Measurements from ENCODE around the gene MT1F. TPM values are rescaled to one million over a fixed set of nuclear protein-coding genes. Genes with fewer than 3 reads are reported as not detected.

Gene MT1F
- total RNA-seq, 1 experiment from 2014 or later = 2.6 TPM

DNA sequence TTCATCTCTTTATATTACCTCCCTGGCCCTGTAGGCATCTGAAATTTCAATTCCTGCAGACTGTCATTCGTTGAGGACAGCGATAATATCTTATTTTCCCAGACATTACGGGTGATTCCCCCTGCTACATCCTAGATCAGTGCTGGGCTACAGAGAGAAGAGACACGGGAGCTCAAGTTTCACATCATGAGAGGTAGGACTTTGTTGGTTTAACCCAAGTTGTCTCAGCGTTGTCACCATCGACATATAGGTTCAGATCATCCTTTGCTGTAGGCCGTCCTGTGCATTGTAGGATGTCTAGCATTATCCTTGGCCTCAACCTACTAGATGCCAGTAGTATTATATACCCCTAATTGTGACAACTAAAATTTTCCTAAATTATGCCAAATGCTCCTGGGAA, 43.8 kb downstream of the MT1F start:
- TF ChIP-seq, protein P1, sequence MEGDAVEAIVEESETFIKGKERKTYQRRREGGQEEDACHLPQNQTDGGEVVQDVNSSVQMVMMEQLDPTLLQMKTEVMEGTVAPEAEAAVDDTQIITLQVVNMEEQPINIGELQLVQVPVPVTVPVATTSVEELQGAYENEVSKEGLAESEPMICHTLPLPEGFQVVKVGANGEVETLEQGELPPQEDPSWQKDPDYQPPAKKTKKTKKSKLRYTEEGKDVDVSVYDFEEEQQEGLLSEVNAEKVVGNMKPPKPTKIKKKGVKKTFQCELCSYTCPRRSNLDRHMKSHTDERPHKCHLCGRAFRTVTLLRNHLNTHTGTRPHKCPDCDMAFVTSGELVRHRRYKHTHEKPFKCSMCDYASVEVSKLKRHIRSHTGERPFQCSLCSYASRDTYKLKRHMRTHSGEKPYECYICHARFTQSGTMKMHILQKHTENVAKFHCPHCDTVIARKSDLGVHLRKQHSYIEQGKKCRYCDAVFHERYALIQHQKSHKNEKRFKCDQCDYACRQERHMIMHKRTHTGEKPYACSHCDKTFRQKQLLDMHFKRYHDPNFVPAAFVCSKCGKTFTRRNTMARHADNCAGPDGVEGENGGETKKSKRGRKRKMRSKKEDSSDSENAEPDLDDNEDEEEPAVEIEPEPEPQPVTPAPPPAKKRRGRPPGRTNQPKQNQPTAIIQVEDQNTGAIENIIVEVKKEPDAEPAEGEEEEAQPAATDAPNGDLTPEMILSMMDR (IDR thresholded peaks at IDR 0.05; ENCODE audit: unreplicated experiment) = no peak
- H3K36me3 Mint-ChIP-seq (ENCODE audit: insufficient read depth, unreplicated experiment) = no peaks in the 10 kb centered on the region
- intact Hi-C loops (cut with micrococcal nuclease; ENCODE audit: unreplicated experiment) = no loop called here
- CTCF ChIA-PET = interaction anchor here (0.5 to 3.0 kb wide), 18 partner anchors 10 to 369 kb away, joined by 3 to 71 read pairs (median 6); partner anchors contain the start of gene MT2A
- BruUV-seq (replicated peaks) = no TSS peak
- H3K4me1 Mint-ChIP-seq (ENCODE audit: low read depth, unreplicated experiment) = no peaks in the 10 kb centered on the region
- H3K9me3 Mint-ChIP-seq (ENCODE audit: low read depth, unreplicated experiment) = peaks cover 2% of the 10 kb centered on the region
- no peak for DNase-seq
- no peak overlapping the region for H3K4me3 Mint-ChIP-seq (ENCODE audit: low read depth, unreplicated experiment)
- no peaks in the 10 kb centered on the region for H3K27me3 Mint-ChIP-seq (ENCODE audit: unreplicated experiment)
- H3K27ac Mint-ChIP-seq (ENCODE audit: unreplicated experiment) = no peak overlapping the region

GRCh38 chr16:56702836-56703235, 45.1 kb downstream of the MT1F start:
- peaks cover 7% of the 10 kb centered on the region for H3K27me3 Mint-ChIP-seq (ENCODE audit: unreplicated experiment)
- intact Hi-C loops (cut with micrococcal nuclease; ENCODE audit: unreplicated experiment) = loop anchor here (1.0 to 2.0 kb wide), 5 partner anchors 29 to 189 kb away; no protein-coding TSS in a partner anchor
- CTCF ChIA-PET = interaction anchor here (0.7 to 3.0 kb wide), 8 partner anchors 29 to 1067 kb away, joined by 3 to 71 read pairs (median 6); partner anchors contain the start of gene MT2A
- H3K4me1 Mint-ChIP-seq (ENCODE audit: low read depth, unreplicated experiment) = no peaks in the 10 kb centered on the region
- no peaks in the 10 kb centered on the region for H3K9me3 Mint-ChIP-seq (ENCODE audit: low read depth, unreplicated experiment)
- H3K4me3 Mint-ChIP-seq (ENCODE audit: low read depth, unreplicated experiment) = no peak overlapping the region
- DNase-seq = no peak
- no peaks in the 10 kb centered on the region for H3K36me3 Mint-ChIP-seq (ENCODE audit: insufficient read depth, unreplicated experiment)
- TF ChIP-seq, protein P1 (IDR thresholded peaks at IDR 0.05; ENCODE audit: unreplicated experiment) = no peak
- no TSS peak for BruUV-seq (replicated peaks)
- no peak overlapping the region for H3K27ac Mint-ChIP-seq (ENCODE audit: unreplicated experiment)

Other genes starting within 250 kb of the MT1F start
- gene AMFR, start 232.4 kb upstream of the MT1F start, total RNA-seq (2022) = 108 and 116 TPM in 2 replicates
- gene NUDT21, start 206.6 kb upstream of the MT1F start, total RNA-seq (2022) = 234 and 266 TPM in 2 replicates
- gene OGFOD1, start 206.4 kb upstream of the MT1F start, total RNA-seq (2022) = 59.6 and 60.6 TPM in 2 replicates
- 35.5 and 36.4 TPM in 2 replicates for gene BBS2, start 137.9 kb upstream of the MT1F start, total RNA-seq (2022)
- gene MT4, start 92.9 kb upstream of the MT1F start, total RNA-seq (2022) = not detected in 2 replicates
- not detected in 2 replicates for gene MT3, start 68.4 kb upstream of the MT1F start, total RNA-seq (2022)
- 8.2 and 28.1 TPM in 2 replicates for gene MT2A, start 49.4 kb upstream of the MT1F start, total RNA-seq (2022)
- not detected in 2 replicates for gene MT1E, start 32.2 kb upstream of the MT1F start, total RNA-seq (2022)
- not detected in 2 replicates for gene MT1M, start 25.3 kb upstream of the MT1F start, total RNA-seq (2022)
- not detected in 2 replicates for gene MT1A, start 19.3 kb upstream of the MT1F start, total RNA-seq (2022)
- gene MT1B, start 6.1 kb upstream of the MT1F start, total RNA-seq (2022) = not detected in 2 replicates
- not detected in 2 replicates for gene MT1G, start 10.1 kb downstream of the MT1F start, total RNA-seq (2022)
- not detected in 2 replicates for gene MT1H, start 11.9 kb downstream of the MT1F start, total RNA-seq (2022)
- 5.3 and 15.4 TPM in 2 replicates for gene MT1X, start 24.5 kb downstream of the MT1F start, total RNA-seq (2022)
- gene NUP93, start 72.2 kb downstream of the MT1F start, total RNA-seq (2022) = 120 and 123 TPM in 2 replicates
- gene SLC12A3, start 207.2 kb downstream of the MT1F start, total RNA-seq (2022) = not detected in 2 replicates